Measurements from ENCODE around the gene ME2.
"Not testable (repeated sequence)": the region's sequence is repeated elsewhere in the genome, so short reads cannot be mapped to it uniquely, and the experiment has no call there.

Gene ME2

DNA sequence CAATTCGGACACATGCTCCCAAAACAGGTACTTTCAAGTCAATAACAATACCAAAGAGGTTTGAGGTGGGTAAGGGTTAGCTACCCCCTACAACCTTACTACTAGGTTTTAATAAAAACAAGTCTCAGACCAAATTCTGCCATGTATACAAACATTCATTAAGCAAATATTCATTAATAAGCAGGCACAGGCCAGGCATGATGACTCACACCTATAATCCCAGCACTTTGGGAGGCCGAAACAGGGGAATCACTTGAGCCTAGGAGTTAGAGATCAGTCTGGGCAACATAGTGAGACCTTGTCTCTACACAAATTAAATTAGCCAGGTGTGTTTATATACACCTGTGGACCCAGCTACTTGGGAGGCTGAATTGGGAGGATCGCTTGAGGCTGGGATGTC is 77.2 kb downstream of the ME2 start:
- Histone ChIP-seq H3K4me1 (ENCODE audit: control insufficient read depth, insufficient read depth, low read length) (no peaks in the 10 kb centered on the region), H3K9ac (ENCODE audit: low read depth, low read length) (no peak overlapping the region), H3K9me3 (ENCODE audit: control insufficient read depth, insufficient read depth, low read length) (no peaks in the 10 kb centered on the region), H3K4me3 (ENCODE audit: low read depth, low read length) (no peak overlapping the region), H3K27me3 (ENCODE audit: control insufficient read depth, insufficient read depth, low read length) (no peaks in the 10 kb centered on the region), H3K36me3 (ENCODE audit: control insufficient read depth, insufficient read depth, low read length) (no peaks in the 10 kb centered on the region)

DNA sequence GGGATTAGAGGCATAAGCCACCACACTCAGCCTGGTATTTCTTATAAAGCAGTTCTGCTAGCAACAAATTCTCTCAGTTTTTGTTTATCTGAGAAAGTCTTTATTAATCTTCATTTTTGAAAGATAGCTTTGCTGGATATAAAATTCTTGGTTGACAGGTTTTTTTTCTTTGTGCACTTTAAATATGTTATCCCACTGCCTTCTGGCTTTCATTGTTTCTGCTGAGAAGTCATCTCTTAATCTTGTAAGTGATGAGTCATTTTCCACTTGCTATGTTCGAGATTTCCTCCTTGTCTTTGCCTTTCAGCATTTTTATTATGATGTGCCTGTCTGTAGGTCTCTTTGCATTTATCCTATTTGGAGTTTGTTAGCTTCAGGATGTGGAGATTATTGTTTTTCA is 83.1 kb downstream of the ME2 start:
- Histone ChIP-seq H3K27me3 (ENCODE audit: control insufficient read depth, insufficient read depth, low read length) (no peaks in the 10 kb centered on the region), H3K4me1 (ENCODE audit: control insufficient read depth, insufficient read depth, low read length) (no peaks in the 10 kb centered on the region), H3K9me3 (ENCODE audit: control insufficient read depth, insufficient read depth, low read length) (peaks cover 3% of the 10 kb centered on the region), H3K9ac (ENCODE audit: low read depth, low read length) (no peak overlapping the region), H3K36me3 (ENCODE audit: control insufficient read depth, insufficient read depth, low read length) (no peaks in the 10 kb centered on the region), H3K4me3 (ENCODE audit: low read depth, low read length) (no peak overlapping the region)

DNA sequence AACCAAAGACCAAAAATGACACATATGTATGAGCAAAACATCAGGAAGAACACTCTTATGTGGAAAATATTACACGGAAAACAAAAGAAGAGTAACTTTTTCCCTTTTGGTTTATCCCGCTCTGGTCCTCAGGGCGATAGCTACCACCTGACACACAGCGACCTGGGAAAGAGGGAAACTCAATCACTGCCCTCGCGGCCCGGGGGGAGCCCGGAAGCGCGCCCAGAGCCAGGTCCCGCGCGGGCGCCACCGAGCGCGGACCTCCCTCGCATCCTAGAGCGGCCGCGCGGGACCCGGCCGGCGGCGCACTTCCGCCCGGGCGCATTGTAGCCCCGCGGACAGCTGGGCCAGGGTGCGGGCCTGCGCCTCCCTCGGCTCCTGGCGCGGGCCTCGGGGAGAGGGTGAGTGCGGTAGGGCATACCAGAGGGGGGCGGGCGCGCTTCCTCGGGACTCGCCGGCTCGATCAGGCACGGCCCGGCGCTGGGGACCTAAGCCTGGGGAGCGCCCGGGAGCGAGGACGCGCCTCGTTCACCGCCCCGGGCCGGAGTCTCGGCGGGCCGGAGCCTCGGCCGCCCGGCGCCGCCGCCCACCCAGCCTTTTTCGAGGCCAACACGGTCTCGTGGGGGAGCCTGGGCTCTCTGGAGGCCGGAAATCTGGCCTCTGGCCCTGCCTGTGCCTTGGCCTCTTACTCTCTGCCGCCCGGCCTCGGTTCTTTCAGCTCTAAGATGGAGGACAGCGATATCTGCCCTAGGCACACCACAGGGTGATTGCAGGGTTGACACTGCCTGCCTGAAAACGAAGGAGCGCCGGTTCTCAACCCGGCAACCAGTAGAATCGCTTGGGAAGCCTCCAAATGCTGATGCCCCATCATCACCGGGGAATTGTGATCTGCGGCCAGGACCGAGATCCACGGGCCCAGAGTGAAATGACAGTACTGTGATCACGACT is 89.1 kb downstream of the ME2 start, which contains the start of gene ELAC1:
Gene ELAC1 (plus strand): TSS at position 327 of the 948 bp plus-strand sequence. CDS start 6,365 bp downstream, outside the sequence.
- no peaks in the 10 kb centered on the region for H3K27me3 ChIP-seq (ENCODE audit: control insufficient read depth, insufficient read depth, low read length)
- H3K9me3 ChIP-seq (ENCODE audit: control insufficient read depth, insufficient read depth, low read length): no peaks in the 10 kb centered on the region
- H3K4me1 ChIP-seq (ENCODE audit: control insufficient read depth, insufficient read depth, low read length): no peaks in the 10 kb centered on the region
- H3K36me3 ChIP-seq (ENCODE audit: control insufficient read depth, insufficient read depth, low read length): no peaks in the 10 kb centered on the region
- peak within 1 kb of the TSS; percentile 89 for H3K9ac ChIP-seq (ENCODE audit: low read depth, low read length)
- H3K4me3 ChIP-seq (ENCODE audit: low read depth, low read length): peak within 1 kb of the TSS; percentile 72

DNA sequence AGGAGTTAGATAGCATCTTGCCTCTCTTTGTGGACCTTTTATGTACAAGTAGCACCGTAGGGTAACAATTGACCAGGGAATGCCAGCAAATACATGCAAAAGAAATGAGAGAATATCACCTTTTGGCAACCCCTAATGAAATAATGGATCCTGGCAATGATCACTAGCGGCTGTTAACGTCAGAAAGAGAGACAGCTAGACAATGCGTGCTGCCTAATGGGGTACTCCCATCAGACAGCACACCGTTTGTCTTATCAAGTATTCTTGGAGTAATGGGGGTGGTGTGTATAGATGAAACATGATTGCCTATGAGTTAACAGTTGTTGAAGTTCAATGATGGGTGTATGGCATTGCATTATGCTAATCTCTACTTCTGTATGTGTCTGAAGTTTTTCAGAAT is 90.5 kb downstream of the ME2 start:
- no peaks in the 10 kb centered on the region for H3K4me1 ChIP-seq (ENCODE audit: control insufficient read depth, insufficient read depth, low read length)
- no peaks in the 10 kb centered on the region for H3K36me3 ChIP-seq (ENCODE audit: control insufficient read depth, insufficient read depth, low read length)
- no peak overlapping the region for H3K9ac ChIP-seq (ENCODE audit: low read depth, low read length)
- H3K4me3 ChIP-seq (ENCODE audit: low read depth, low read length): no peak overlapping the region
- no peaks in the 10 kb centered on the region for H3K9me3 ChIP-seq (ENCODE audit: control insufficient read depth, insufficient read depth, low read length)
- no peaks in the 10 kb centered on the region for H3K27me3 ChIP-seq (ENCODE audit: control insufficient read depth, insufficient read depth, low read length)

DNA sequence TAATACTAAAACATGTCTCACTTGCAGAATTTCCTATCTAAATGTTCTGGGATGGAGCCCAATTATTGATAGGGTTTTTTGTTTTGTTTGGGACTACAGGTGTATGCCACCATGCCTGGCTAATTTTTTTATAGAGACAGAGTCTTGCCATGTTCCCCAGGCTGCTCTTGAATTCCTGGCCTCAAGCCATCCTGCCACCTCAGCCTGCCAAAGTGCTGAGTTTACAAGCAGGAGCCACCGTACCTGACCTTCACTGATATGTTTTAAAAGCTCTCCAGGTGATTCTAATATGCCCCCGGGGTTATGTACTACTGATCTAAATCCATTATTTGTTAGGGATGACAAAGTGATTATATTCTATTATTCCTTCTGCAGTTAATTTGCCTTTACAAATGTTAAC is 91.1 kb downstream of the ME2 start:
- Histone ChIP-seq H3K27me3 (ENCODE audit: control insufficient read depth, insufficient read depth, low read length) (no peaks in the 10 kb centered on the region), H3K9ac (ENCODE audit: low read depth, low read length) (no peak overlapping the region), H3K36me3 (ENCODE audit: control insufficient read depth, insufficient read depth, low read length) (no peaks in the 10 kb centered on the region), H3K4me1 (ENCODE audit: control insufficient read depth, insufficient read depth, low read length) (no peaks in the 10 kb centered on the region), H3K9me3 (ENCODE audit: control insufficient read depth, insufficient read depth, low read length) (no peaks in the 10 kb centered on the region), H3K4me3 (ENCODE audit: low read depth, low read length) (no peak overlapping the region)

DNA sequence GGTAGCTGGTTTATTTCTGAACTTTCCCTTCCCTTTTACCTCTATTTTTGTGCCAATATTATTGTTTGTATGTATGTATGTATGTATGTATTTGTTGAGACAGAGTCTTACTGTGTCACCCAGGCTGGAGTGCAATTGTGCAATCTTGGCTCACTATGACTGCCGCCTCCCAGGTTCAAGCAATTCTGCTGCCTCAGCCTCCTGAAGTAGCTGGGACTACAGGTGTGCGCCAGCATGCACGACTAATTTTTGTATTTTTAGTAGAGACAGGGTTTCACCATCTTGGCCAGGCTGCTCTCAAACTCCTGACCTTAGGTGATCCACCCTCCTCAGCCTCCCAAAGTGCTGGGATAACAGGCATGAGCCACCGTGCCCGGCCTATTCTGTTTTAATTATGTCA is 93.5 kb downstream of the ME2 start:
- not testable (repeated sequence) for H3K4me1 ChIP-seq (ENCODE audit: control insufficient read depth, insufficient read depth, low read length); H3K36me3 ChIP-seq (ENCODE audit: control insufficient read depth, insufficient read depth, low read length); H3K27me3 ChIP-seq (ENCODE audit: control insufficient read depth, insufficient read depth, low read length); H3K9ac ChIP-seq (ENCODE audit: low read depth, low read length); H3K4me3 ChIP-seq (ENCODE audit: low read depth, low read length)
- peaks cover 14% of the 10 kb centered on the region for H3K9me3 ChIP-seq (ENCODE audit: control insufficient read depth, insufficient read depth, low read length)

DNA sequence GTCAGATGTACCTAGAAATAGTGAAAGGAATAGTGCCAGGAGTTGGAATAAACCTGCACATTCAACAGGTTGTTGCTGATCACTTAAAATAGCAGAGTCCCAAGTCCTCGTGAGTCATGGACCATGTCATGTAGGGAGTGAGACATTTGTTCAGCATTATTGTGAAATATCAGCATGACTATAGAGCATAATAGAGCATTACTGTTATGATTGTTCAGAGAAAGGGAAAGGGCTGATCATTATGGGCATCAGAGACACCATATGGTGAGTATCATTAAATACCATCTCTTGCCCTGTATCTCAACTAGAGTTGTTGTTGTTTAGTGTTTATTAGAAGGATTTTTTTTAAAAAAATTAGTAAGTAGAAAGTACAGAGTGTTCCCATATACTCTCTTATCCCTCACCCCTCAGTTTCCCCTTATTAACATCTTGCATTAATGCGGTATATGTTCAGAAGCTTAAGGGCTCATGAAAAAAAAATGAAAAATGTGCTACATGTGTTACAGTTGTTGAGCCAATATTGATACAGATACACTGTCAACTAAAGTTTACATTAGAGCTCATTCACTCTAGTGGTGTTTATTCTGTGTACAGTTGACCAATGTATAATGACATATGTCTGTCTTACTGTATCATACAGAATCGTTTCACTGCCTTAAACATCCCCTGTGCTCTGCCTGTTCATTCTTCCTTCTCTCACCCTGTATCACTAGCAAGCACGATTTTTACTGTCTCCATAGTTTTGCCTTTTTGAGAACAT is 94.6 kb downstream of the ME2 start:
- H3K4me3 ChIP-seq (ENCODE audit: low read depth, low read length): no peak overlapping the region
- H3K4me1 ChIP-seq (ENCODE audit: control insufficient read depth, insufficient read depth, low read length): no peaks in the 10 kb centered on the region
- no peak overlapping the region for H3K9ac ChIP-seq (ENCODE audit: low read depth, low read length)
- no peaks in the 10 kb centered on the region for H3K36me3 ChIP-seq (ENCODE audit: control insufficient read depth, insufficient read depth, low read length)
- H3K27me3 ChIP-seq (ENCODE audit: control insufficient read depth, insufficient read depth, low read length): no peaks in the 10 kb centered on the region
- peaks cover 14% of the 10 kb centered on the region for H3K9me3 ChIP-seq (ENCODE audit: control insufficient read depth, insufficient read depth, low read length)

DNA sequence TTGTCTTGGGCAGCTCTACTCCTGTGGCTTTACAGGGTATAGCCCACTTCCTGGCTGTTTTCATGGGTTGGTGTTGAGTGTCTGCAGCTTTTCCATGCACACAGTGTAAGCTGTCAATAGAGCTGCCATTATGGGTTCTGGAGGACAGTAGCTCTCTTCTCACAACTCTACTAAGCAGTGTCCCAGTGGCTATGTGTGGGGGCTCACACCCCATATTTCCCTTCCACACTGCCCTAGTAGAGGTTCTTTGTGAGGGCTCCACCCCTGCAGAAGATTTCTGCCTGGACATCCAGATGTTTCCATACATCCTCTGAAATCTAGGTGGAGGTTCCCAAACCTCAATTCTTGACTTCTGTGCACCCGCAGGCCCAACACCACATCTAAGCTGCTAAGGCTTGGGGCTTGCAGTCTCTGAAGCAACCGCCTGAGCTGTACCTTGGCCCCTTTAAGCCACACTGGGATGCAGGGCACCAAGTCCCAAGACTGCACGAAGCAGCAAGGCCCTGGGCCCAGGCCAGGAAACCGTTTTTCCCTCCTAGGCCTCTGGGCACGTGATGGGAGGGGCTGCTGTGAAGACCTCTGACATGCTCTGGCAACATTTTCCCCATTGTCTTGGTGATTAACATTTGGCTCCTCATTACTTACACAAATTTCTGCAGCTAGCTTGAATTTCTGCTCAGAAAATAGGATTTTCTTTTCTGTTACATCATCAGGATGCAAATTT is 98.3 kb downstream of the ME2 start:
- no peaks in the 10 kb centered on the region for H3K27me3 ChIP-seq (ENCODE audit: control insufficient read depth, insufficient read depth, low read length)
- H3K4me3 ChIP-seq (ENCODE audit: low read depth, low read length): no peak overlapping the region
- no peaks in the 10 kb centered on the region for H3K36me3 ChIP-seq (ENCODE audit: control insufficient read depth, insufficient read depth, low read length)
- H3K9me3 ChIP-seq (ENCODE audit: control insufficient read depth, insufficient read depth, low read length): peaks cover 14% of the 10 kb centered on the region
- no peaks in the 10 kb centered on the region for H3K4me1 ChIP-seq (ENCODE audit: control insufficient read depth, insufficient read depth, low read length)
- H3K9ac ChIP-seq (ENCODE audit: low read depth, low read length): no peak overlapping the region

DNA sequence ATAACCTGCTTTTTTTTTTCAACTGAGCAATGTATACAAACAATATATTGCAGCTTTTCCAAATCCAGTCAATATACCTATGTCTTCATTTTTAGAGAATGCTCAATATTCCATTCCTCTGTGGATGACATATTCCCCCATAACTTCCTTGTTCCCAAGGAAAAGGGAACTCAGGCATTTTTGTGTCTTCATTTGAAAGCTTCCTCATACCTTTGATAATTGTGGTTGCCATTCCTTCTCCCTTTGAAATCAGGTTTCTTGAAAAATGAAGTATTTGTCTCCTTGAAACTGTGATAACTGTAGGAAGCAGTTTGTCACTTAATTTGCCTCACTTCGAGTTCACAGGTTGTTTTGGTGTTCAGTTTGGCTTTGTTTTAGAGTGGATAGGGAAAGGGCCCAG is 102.5 kb downstream of the ME2 start:
- H3K9ac ChIP-seq (ENCODE audit: low read depth, low read length): no peak overlapping the region
- H3K4me3 ChIP-seq (ENCODE audit: low read depth, low read length): no peak overlapping the region
- no peaks in the 10 kb centered on the region for H3K36me3 ChIP-seq (ENCODE audit: control insufficient read depth, insufficient read depth, low read length)
- no peaks in the 10 kb centered on the region for H3K27me3 ChIP-seq (ENCODE audit: control insufficient read depth, insufficient read depth, low read length)
- H3K9me3 ChIP-seq (ENCODE audit: control insufficient read depth, insufficient read depth, low read length): peaks cover 10% of the 10 kb centered on the region
- H3K4me1 ChIP-seq (ENCODE audit: control insufficient read depth, insufficient read depth, low read length): no peaks in the 10 kb centered on the region

DNA sequence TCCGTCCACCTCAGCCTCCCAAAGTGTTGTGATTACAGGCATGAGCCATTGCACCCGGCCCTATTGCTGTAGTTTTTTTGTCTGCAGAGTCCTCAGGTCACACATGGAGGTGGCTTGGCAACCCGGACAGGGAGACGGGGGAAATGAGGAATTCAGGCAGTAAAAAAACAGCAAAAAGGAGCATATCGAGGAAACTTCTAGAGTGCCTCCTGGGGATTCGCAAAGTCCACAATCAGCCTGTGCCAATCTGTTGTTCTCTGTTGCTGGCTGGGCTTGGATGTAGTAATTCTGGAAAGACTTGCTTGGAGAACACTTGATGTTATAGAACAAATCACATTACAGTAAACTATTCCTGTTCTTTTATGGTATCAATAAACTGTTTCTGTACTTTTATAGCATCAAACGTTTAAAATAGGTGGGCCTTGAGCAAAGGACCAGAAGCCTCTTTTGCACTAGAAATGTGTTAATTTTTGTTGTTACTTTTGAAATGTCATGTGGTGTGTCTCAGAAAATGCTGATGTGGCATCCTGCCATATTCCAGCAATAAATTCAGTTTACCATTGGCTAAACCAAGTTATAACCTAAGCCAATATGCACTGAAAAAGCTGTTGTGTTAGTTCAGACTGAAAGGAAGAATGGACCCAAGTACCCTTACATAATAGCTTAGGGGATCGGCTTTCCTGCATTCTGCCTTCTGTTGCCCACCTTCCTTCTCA is 103.3 kb downstream of the ME2 start:
- Histone ChIP-seq H3K27me3 (ENCODE audit: control insufficient read depth, insufficient read depth, low read length) (no peaks in the 10 kb centered on the region), H3K9ac (ENCODE audit: low read depth, low read length) (no peak overlapping the region), H3K9me3 (ENCODE audit: control insufficient read depth, insufficient read depth, low read length) (peaks cover 1% of the 10 kb centered on the region), H3K36me3 (ENCODE audit: control insufficient read depth, insufficient read depth, low read length) (no peaks in the 10 kb centered on the region), H3K4me1 (ENCODE audit: control insufficient read depth, insufficient read depth, low read length) (no peaks in the 10 kb centered on the region), H3K4me3 (ENCODE audit: low read depth, low read length) (no peak overlapping the region)

DNA sequence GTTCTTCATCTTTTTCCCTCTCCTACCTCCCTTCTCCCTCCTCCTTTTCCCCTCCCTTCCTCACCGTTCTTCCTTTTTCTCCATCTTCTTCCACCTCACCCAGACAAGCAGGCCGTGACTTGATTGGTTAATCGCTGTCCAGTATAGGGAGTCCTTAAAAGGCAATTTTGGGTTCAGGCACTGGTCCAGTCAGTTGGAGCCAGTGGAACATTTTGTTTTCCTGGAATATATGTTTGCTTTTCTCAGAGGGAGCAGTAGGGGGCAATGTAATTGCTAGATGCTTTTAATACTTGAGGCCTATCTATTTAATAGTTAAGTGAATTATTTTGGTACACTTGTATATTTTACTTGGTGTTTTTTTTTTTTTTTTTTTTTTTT is 103.9 kb downstream of the ME2 start:
- H3K9me3 ChIP-seq (ENCODE audit: control insufficient read depth, insufficient read depth, low read length): no peaks in the 10 kb centered on the region
- H3K9ac ChIP-seq (ENCODE audit: low read depth, low read length): no peak overlapping the region
- H3K4me3 ChIP-seq (ENCODE audit: low read depth, low read length): no peak overlapping the region
- H3K27me3 ChIP-seq (ENCODE audit: control insufficient read depth, insufficient read depth, low read length): no peaks in the 10 kb centered on the region
- no peaks in the 10 kb centered on the region for H3K4me1 ChIP-seq (ENCODE audit: control insufficient read depth, insufficient read depth, low read length)
- H3K36me3 ChIP-seq (ENCODE audit: control insufficient read depth, insufficient read depth, low read length): no peaks in the 10 kb centered on the region
